HepG2 (cell line): ENCODE data around the gene TM9SF4. TPM values are rescaled to one million over a fixed set of nuclear protein-coding genes. Genes with fewer than 3 reads are reported as not detected.

ENCODE experiments used
- AHR ChIP-seq: IDR thresholded peaks from 2 replicates; pipeline ENCODE4 v1.6.1; 2018; ENCODE audit warnings: missing genetic modification reagents, missing compliant biosample characterization
- BRD4 ChIP-seq: sonication (generic); formaldehyde crosslinking; IDR thresholded peaks from 2 replicates; pipeline ENCODE4 v1.4.0; 2020; ENCODE audit warnings: missing genetic modification reagents
- FIP1L1 ChIP-seq: fragments of 200-400 bp; formaldehyde crosslinking; IDR thresholded peaks from 2 replicates; pipeline ENCODE4 v1.6.1; 2018; ENCODE audit warnings: low read depth, mild to moderate bottlenecking, low read length, moderate library complexity, borderline replicate concordance; ENCODE audit not compliant: insufficient read depth
- IRF9 ChIP-seq: sonication (generic); formaldehyde crosslinking; IDR thresholded peaks from 2 replicates; pipeline ENCODE4 v1.8.0; 2022; ENCODE audit warnings: missing genetic modification reagents, mild to moderate bottlenecking, borderline replicate concordance
- ISL2 ChIP-seq: sonication (generic); formaldehyde crosslinking; IDR thresholded peaks from 2 replicates; pipeline ENCODE4 v1.5.0; 2020; ENCODE audit warnings: missing genetic modification reagents
- MIXL1 ChIP-seq: IDR thresholded peaks from 2 replicates; pipeline ENCODE4 v1.6.1; 2016
- PCBP1 ChIP-seq: fragments of 200-400 bp; formaldehyde crosslinking; IDR thresholded peaks from 2 replicates; pipeline ENCODE4 v1.6.1; 2017; ENCODE audit warnings: mild to moderate bottlenecking, low read depth, low read length, borderline replicate concordance
- PHF5A ChIP-seq: IDR thresholded peaks from one replicate; pipeline ENCODE4 v1.6.1; 2018; ENCODE audit warnings: low read depth, missing genetic modification reagents; ENCODE audit not compliant: unreplicated experiment
- POGK ChIP-seq: sonication (generic); formaldehyde crosslinking; conservative IDR thresholded peaks from 2 replicates; pipeline ENCODE4 v1.8.0; 2022; ENCODE audit warnings: mild to moderate bottlenecking, moderate library complexity, missing genetic modification reagents
- SETDB1 ChIP-seq: sonication (generic); formaldehyde crosslinking; IDR thresholded peaks from 2 replicates; pipeline ENCODE4 v1.5.1; 2020; ENCODE audit warnings: missing genetic modification reagents, mild to moderate bottlenecking, borderline replicate concordance
- STAG1 ChIP-seq: sonication (generic); formaldehyde crosslinking; IDR thresholded peaks from 2 replicates; pipeline ENCODE4 v1.4.0; 2020; ENCODE audit warnings: missing genetic modification reagents
- TCF7L2 ChIP-seq: IDR thresholded peaks from 2 replicates; pipeline ENCODE4 v1.6.1; 2011; ENCODE audit warnings: mild to moderate bottlenecking, low read depth, low read length, moderate library complexity
- THRA ChIP-seq: sonication (generic); formaldehyde crosslinking; IDR thresholded peaks from 2 replicates; pipeline ENCODE4 v1.4.0; 2020; ENCODE audit warnings: missing genetic modification reagents, borderline replicate concordance
- ZNF431 ChIP-seq: sonication (generic); formaldehyde crosslinking; IDR thresholded peaks from 2 replicates; pipeline ENCODE4 v1.9.0; 2022; ENCODE audit warnings: missing genetic modification reagents, low read depth, mild to moderate bottlenecking, borderline replicate concordance
- ZNF556 ChIP-seq: sonication (generic); formaldehyde crosslinking; IDR thresholded peaks from 2 replicates; pipeline ENCODE4 v1.4.0; 2020; ENCODE audit warnings: mild to moderate bottlenecking, missing genetic modification reagents, borderline replicate concordance
- ZNF563 ChIP-seq: sonication (generic); formaldehyde crosslinking; IDR thresholded peaks from 2 replicates; pipeline ENCODE4 v1.8.0; 2022; ENCODE audit warnings: mild to moderate bottlenecking, moderate library complexity, missing genetic modification reagents
- ZNF580 ChIP-seq: IDR thresholded peaks from 2 replicates; pipeline ENCODE4 v1.6.1; 2016; ENCODE audit warnings: low read depth, borderline replicate concordance
- ZNF660 ChIP-seq: sonication (generic); formaldehyde crosslinking; IDR thresholded peaks from 2 replicates; pipeline ENCODE4 v1.5.1; 2020; ENCODE audit warnings: mild to moderate bottlenecking, low read depth, missing genetic modification reagents, borderline replicate concordance
- ZNF776 ChIP-seq: sonication (generic); formaldehyde crosslinking; IDR thresholded peaks from 2 replicates; pipeline ENCODE4 v1.4.0; 2020; ENCODE audit warnings: mild to moderate bottlenecking, missing genetic modification reagents
- polyA plus RNA-seq, 8 experiments: library from polyadenylated mRNA; depleted of rRNA in 3 of 8; stranded (reverse) in 7 of 8; unstranded in 1 of 8; fragments of >200 nt; fragmentation: Illumina TruSeq in 4 of 8; extraction: Trizol in 4 of 8; gene quantifications; 2 replicates each; pipeline versions ENCODE4 v1.2.1 to v1.2.3, GENCODE V29; 2011 to 2016; ENCODE audit warnings: low read depth in 4 of 8, missing spikeins in 1 of 8, mixed read lengths in 1 of 8; ENCODE audit not compliant: insufficient read depth in 1 of 8
- total RNA-seq, 5 experiments: library from RNA; depleted of rRNA; stranded (reverse); fragments of >200 nt; fragmentation: Illumina TruSeq; extraction: Trizol; gene quantifications; 2 replicates each; pipeline ENCODE4 v1.2.3, GENCODE V29; 2016; ENCODE audit warnings: low read depth in 1 of 5
- TF ChIP-seq, protein P1 (sequence below): sonication (generic); formaldehyde crosslinking; conservative IDR thresholded peaks from 2 replicates; pipeline ENCODE4 v1.4.0; 2020; ENCODE audit warnings: mild to moderate bottlenecking, missing genetic modification reagents, moderate library complexity

The TM9SF4 gene
- total and polyA plus RNA-seq, 2 of the 13 experiments (the other 11 are each of a cell fraction or from before 2014, with no cell fraction given) = 53.5 to 171 TPM

DNA sequence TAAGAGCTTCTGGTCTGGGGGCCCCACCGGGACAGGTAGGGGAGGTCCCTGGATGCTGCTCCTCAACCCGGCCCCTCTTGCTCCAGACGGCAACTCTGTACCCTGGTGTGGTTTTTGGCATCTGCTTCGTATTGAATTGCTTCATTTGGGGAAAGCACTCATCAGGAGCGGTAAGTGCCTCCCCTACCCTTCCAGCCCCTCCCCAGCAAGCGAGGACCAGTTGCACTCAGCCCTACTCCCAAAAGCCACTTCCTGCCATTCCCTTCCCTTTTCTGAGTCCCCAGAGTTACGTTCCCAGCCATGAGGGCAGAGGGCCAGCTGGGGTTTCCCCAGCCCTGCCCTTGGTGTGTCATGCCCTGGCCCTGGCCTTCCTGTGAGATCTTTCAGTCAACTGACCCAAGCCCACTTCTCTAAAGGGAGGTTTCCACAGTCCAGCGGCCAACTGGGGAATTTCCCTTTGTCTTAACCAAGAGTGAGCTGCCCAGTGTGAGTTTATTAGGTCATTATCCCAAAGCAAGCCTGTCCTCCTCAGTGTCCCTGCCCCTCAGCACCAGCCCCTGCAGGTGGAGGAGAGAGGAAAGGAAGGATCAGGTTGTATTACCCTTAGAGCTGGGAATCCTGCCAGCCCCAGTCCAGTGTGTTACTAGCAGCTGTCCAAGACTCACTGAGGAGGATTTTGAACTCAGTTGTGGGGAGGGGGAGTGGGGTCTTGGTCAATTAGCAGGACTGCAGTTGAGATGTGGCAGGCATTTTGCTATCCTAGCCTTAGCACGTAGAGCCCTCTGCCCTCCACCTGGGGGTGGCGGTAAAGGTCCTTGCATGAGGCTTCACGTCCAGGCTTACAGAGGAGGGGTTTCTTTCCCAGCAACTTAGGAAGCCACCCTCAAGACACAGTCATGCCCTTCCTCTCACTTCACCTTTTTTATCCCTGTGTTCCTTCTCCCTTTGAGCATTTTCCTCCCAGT is 45.8 kb downstream of the TM9SF4 start (continued):
- TF ChIP-seq THRA (no peak), AHR (0 out of 2 replicates have a peak, but pooled peaks have one; percentile 19), ISL2 (no peak), IRF9 (no peak), SETDB1 (CRISPR knock-in tag) (no peak), PHF5A (CRISPR knock-in tag) (no peak), ZNF660 (CRISPR knock-in tag) (no peak), ZNF776 (CRISPR knock-in tag) (no peak), POGK (CRISPR knock-in tag) (0 out of 2 replicates have a peak, but pooled peaks have one; percentile 45), TCF7L2 (no peak), PCBP1 (no peak), ZNF580 (0 out of 2 replicates have a peak, but pooled peaks have one; percentile 51), BRD4 (CRISPR knock-in tag) (no peak), ZNF563 (CRISPR knock-in tag) (0 out of 2 replicates have a peak, but pooled peaks have one; percentile 23), ZNF431 (no peak), ZNF556 (CRISPR knock-in tag) (0 out of 2 replicates have a peak, but pooled peaks have one; percentile 30), STAG1 (CRISPR knock-in tag) (peak; percentile 91), FIP1L1 (no peak), MIXL1 (CRISPR knock-in tag) (no peak)
- TF ChIP-seq, protein P1, sequence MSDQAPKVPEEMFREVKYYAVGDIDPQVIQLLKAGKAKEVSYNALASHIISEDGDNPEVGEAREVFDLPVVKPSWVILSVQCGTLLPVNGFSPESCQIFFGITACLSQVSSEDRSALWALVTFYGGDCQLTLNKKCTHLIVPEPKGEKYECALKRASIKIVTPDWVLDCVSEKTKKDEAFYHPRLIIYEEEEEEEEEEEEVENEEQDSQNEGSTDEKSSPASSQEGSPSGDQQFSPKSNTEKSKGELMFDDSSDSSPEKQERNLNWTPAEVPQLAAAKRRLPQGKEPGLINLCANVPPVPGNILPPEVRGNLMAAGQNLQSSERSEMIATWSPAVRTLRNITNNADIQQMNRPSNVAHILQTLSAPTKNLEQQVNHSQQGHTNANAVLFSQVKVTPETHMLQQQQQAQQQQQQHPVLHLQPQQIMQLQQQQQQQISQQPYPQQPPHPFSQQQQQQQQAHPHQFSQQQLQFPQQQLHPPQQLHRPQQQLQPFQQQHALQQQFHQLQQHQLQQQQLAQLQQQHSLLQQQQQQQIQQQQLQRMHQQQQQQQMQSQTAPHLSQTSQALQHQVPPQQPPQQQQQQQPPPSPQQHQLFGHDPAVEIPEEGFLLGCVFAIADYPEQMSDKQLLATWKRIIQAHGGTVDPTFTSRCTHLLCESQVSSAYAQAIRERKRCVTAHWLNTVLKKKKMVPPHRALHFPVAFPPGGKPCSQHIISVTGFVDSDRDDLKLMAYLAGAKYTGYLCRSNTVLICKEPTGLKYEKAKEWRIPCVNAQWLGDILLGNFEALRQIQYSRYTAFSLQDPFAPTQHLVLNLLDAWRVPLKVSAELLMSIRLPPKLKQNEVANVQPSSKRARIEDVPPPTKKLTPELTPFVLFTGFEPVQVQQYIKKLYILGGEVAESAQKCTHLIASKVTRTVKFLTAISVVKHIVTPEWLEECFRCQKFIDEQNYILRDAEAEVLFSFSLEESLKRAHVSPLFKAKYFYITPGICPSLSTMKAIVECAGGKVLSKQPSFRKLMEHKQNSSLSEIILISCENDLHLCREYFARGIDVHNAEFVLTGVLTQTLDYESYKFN (CRISPR knock-in tag) = peak; percentile 42; the same call in 1 of the 2 replicates
